ENCODE measurements around the gene CYSTM1. TPM values are rescaled to one million over a fixed set of nuclear protein-coding genes. Genes with fewer than 3 reads are reported as not detected.

CYSTM1 gene
- polyA plus RNA-seq, 2 of the 4 experiments (the other 2 are of a cell fraction): 76.8 to 103 TPM

- POLR2A ChIA-PET: no interaction called here
- FAIRE-seq: no peak
- Histone ChIP-seq H3K4me1 (no peaks in the 10 kb centered on the region), H3K27ac (no peak overlapping the region), H3K4me3 (no peak overlapping the region), H3K9me3 (no peaks in the 10 kb centered on the region), H3K4me2 (no peak overlapping the region)
- CTCF ChIA-PET: interaction anchor here (1.4 to 42.9 kb wide), 4 partner anchors 10 to 158 kb away, joined by 6 to 1613 read pairs (median 22); partner anchors contain the start of genes HBEGF and SLC4A9
- no peak for ATAC-seq
- 78% methylated on average over 1 of the region's 1 CpG for WGBS (ENCODE audit: missing lambda C conversion rate)
- DNase-seq (ENCODE audit: low read depth in 1 of 2, low spot score in 1 of 2): no peak
- TF ChIP-seq CHD4 (IDR thresholded peaks at IDR 0.05; ENCODE audit: borderline replicate concordance): no peak
- no peak for TF ChIP-seq EHMT2 (IDR thresholded peaks at IDR 0.05; ENCODE audit: low read depth)
- no peak for TF ChIP-seq GATA3 (IDR thresholded peaks at IDR 0.05; ENCODE audit: borderline replicate concordance)
- no peak for TF ChIP-seq ATOH8 (CRISPR knock-in tag; IDR thresholded peaks at IDR 0.05; ENCODE audit: low read depth)
- TF ChIP-seq KDM5A (IDR thresholded peaks at IDR 0.05): no peak
- TF ChIP-seq RNF2 (IDR thresholded peaks at IDR 0.05; ENCODE audit: borderline replicate concordance, low read depth): no peak
Measured at GRCh38 chr5:140230373-140230772, 55.4 kb downstream of the CYSTM1 start.

- H3K4me2 ChIP-seq: no peak overlapping the region
- H3K4me3 ChIP-seq: no peak overlapping the region
- TF ChIP-seq SREBF2 (IDR thresholded peaks at IDR 0.05) (no peak), RARB (CRISPR knock-in tag; IDR thresholded peaks at IDR 0.05) (no peak), MYC (IDR thresholded peaks at IDR 0.05; ENCODE audit: borderline replicate concordance, low read length) (no peak), KDM1A (IDR thresholded peaks at IDR 0.05; ENCODE audit: low read depth) (no peak), MAFK (IDR thresholded peaks at IDR 0.05; ENCODE audit: partially characterized antibody) (no peak), NPAS2 (CRISPR knock-in tag; IDR thresholded peaks at IDR 0.05; ENCODE audit: borderline replicate concordance) (no peak), CBX8 (IDR thresholded peaks at IDR 0.05) (no peak), HEYL (CRISPR knock-in tag; IDR thresholded peaks at IDR 0.05) (no peak), EHMT2 (IDR thresholded peaks at IDR 0.05; ENCODE audit: low read depth) (no peak), ZNF302 (CRISPR knock-in tag; IDR thresholded peaks at IDR 0.05) (no peak), ELK1 (IDR thresholded peaks at IDR 0.05; ENCODE audit: low read depth, low read length) (no peak), RCOR1 (IDR thresholded peaks at IDR 0.05; ENCODE audit: low read depth, low read length) (no peak), HOXB13 (CRISPR knock-in tag; IDR thresholded peaks at IDR 0.05; ENCODE audit: low read depth) (no peak), HDAC2 (IDR thresholded peaks at IDR 0.05) (no peak)
- no peak for DNase-seq (ENCODE audit: low read depth in 1 of 2, low spot score in 1 of 2)
- 88% methylated on average over 1 of the region's 1 CpG for WGBS (ENCODE audit: missing lambda C conversion rate)
- no peak for ATAC-seq
- H3K4me1 ChIP-seq: no peaks in the 10 kb centered on the region
- no peak overlapping the region for H3K27ac ChIP-seq
- no peak for FAIRE-seq
- no peaks in the 10 kb centered on the region for H3K9me3 ChIP-seq
- ChIA-PET CTCF (interaction anchor here (1.3 to 42.9 kb wide), 4 partner anchors 11 to 140 kb away, joined by 3 to 1613 read pairs (median 17); partner anchors contain the start of genes HBEGF and SLC4A9), POLR2A (interaction anchor here (1.1 kb wide), 1 partner anchor 114 kb away, joined by 3 read pairs; the partner anchor contains the start of gene HBEGF)
Measured at GRCh38 chr5:140232731-140233130, 57.7 kb downstream of the CYSTM1 start.

- Histone ChIP-seq H3K4me2 (no peak overlapping the region), H3K4me1 (no peaks in the 10 kb centered on the region), H3K27ac (no peak overlapping the region), H3K4me3 (no peak overlapping the region), H3K9me3 (no peaks in the 10 kb centered on the region)
- no peak for TF ChIP-seq EP300 (IDR thresholded peaks at IDR 0.05)
- no peak for TF ChIP-seq ZC3H11A (IDR thresholded peaks at IDR 0.05)
- TF ChIP-seq CHD2 (IDR thresholded peaks at IDR 0.05; ENCODE audit: low read length, partially characterized antibody): no peak
- TF ChIP-seq ESRRA (IDR thresholded peaks at IDR 0.05; ENCODE audit: borderline replicate concordance, low read length): no peak
- TF ChIP-seq MAZ (IDR thresholded peaks at IDR 0.05; ENCODE audit: borderline replicate concordance, low read depth, low read length): no peak
- no peak for TF ChIP-seq FOSB (CRISPR knock-in tag; IDR thresholded peaks at IDR 0.05)
- ATAC-seq: no peak
- no peak for DNase-seq (ENCODE audit: low read depth in 1 of 2, low spot score in 1 of 2)
- 86% methylated on average over 4 of the region's 4 CpGs for WGBS (ENCODE audit: missing lambda C conversion rate)
- ChIA-PET CTCF (interaction anchor here (1.6 to 42.9 kb wide), 3 partner anchors 9 to 138 kb away, joined by 3 to 1613 read pairs (median 31); partner anchors contain the start of genes HBEGF and SLC4A9), POLR2A (no interaction called here)
- no peak for FAIRE-seq
Measured at GRCh38 chr5:140234377-140234989, 59.5 kb downstream of the CYSTM1 start.

Measured in A549 (cell line).